GM18499 (cell line): ENCODE measurements around the gene SEPTIN3.

Source experiments
- ATAC-seq: cut with Tn5 transposase; IDR thresholded peaks from one replicate; pipeline ENCODE4 v1.9.1; 2021; ENCODE audit warnings: moderate number of reproducible peaks; ENCODE audit not compliant: insufficient read depth, unreplicated experiment

SEPTIN3 gene

GRCh38 chr22:42001706-42002105, 32.5 kb downstream of the SEPTIN3 start:
- ATAC-seq, result no peak

GRCh38 chr22:42007922-42008321, 38.7 kb downstream of the SEPTIN3 start:
- no peak for ATAC-seq

GRCh38 chr22:42010778-42011177, 41.5 kb downstream of the SEPTIN3 start:
- ATAC-seq, result no peak

- ATAC-seq, result no peak
Observed at GRCh38 chr22:42013385-42013784, 44.1 kb downstream of the SEPTIN3 start.

GRCh38 chr22:42016111-42016510, 46.9 kb downstream of the SEPTIN3 start:
- ATAC-seq, result no peak

- ATAC-seq, result no peak
Observed at GRCh38 chr22:42018224-42018623, 49.0 kb downstream of the SEPTIN3 start.
